ENCODE data around the gene CBLC. TPM values are rescaled to one million over a fixed set of nuclear protein-coding genes. Genes with fewer than 3 reads are reported as not detected.

CBLC gene
- total RNA-seq, 4 donors from 2014 or later: 64.3 to 87.0 (median 75.6) TPM

DNA sequence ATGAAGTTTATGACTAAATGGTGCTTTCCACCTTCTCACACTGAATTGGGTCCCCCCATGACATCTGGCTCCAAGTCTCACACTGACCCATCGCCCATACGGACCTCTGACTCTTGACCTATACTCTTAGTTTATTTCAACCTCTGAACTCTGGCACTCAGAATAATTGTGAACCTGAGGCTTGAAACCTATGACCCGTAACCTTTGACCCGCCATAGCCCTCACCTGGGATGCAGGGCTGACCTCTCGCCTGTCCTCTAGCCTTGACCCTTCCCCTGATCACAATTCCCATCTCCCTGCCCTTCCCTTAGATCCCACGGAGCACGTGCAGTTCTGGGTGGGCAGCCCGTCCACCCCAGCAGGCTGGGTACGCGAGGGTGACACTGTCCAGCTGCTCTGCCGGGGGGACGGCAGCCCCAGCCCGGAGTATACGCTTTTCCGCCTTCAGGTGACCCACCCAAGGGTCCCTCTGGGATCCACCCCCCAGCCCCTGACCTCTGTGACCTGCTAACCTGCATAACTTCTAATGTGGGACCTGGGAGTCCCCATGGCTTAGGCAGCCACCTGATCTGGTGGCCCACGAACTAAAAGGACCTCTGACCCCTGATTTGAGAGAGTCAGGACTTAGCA lies 36.3 kb downstream of the CBLC start:
- WGBS, 2 donors: 91 to 94% methylated on average over 16 of the region's 16 CpGs
- no peak for TF ChIP-seq POLR2A (IDR thresholded peaks at IDR 0.05)
- TF ChIP-seq, protein P1, sequence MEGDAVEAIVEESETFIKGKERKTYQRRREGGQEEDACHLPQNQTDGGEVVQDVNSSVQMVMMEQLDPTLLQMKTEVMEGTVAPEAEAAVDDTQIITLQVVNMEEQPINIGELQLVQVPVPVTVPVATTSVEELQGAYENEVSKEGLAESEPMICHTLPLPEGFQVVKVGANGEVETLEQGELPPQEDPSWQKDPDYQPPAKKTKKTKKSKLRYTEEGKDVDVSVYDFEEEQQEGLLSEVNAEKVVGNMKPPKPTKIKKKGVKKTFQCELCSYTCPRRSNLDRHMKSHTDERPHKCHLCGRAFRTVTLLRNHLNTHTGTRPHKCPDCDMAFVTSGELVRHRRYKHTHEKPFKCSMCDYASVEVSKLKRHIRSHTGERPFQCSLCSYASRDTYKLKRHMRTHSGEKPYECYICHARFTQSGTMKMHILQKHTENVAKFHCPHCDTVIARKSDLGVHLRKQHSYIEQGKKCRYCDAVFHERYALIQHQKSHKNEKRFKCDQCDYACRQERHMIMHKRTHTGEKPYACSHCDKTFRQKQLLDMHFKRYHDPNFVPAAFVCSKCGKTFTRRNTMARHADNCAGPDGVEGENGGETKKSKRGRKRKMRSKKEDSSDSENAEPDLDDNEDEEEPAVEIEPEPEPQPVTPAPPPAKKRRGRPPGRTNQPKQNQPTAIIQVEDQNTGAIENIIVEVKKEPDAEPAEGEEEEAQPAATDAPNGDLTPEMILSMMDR (IDR thresholded peaks at IDR 0.05): no peak

DNA sequence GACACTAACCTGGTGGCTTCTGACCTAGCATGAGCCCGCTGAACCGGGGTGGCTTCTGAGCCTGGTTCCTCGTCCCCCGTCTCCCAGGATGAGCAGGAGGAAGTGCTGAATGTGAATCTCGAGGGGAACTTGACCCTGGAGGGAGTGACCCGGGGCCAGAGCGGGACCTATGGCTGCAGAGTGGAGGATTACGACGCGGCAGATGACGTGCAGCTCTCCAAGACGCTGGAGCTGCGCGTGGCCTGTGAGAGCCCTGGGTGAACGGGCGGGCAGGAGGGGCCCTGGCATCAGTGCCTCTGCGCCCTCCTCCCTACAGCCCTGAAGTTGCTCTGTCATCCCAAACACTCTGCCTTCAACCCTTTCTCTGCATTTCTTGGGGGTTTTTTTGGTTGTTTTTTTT lies 36.8 kb downstream of the CBLC start:
- intact Hi-C loops (cut with DNase I; ENCODE audit: low total_unique reads): no loop called here
- WGBS, 2 donors: 82 to 95% methylated on average over 17 of the region's 17 CpGs
- no peak for TF ChIP-seq POLR2A (IDR thresholded peaks at IDR 0.05)
- TF ChIP-seq, protein P1 (IDR thresholded peaks at IDR 0.05): no peak
- no peak for DNase-seq (ENCODE audit: low spot score in 2 of 2)
- no peak overlapping the region for H3K4me3 ChIP-seq (ENCODE audit: low read depth, poor library complexity, severe bottlenecking)

More for the DNA sequence above, 36.3 kb downstream of the CBLC start:
- intact Hi-C loops (cut with DNase I; ENCODE audit: low total_unique reads): no loop called here
- no peak for DNase-seq (ENCODE audit: low spot score in 2 of 2)
- H3K4me3 ChIP-seq (ENCODE audit: low read depth, poor library complexity, severe bottlenecking): no peak overlapping the region

DNA sequence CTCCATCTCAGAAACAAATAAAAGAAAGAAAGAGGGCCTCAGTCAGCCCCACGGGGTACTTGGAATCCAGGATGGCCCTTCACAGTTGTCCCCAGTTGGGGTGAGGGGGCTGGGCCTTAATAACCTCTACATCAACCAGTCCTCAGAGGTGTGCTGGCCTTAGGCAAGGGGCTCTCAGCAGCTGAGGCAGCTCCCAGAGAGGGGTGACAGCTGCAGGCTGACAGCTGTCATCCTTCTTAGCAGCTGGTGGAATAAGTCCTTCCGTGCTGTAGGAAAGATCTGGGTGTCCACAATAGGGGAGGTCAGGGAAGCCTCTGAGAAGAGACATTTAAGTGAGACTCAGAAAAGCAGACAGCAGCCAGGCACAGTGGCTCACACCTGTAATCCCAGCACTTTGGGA lies 38.6 kb downstream of the CBLC start:
- no peak for TF ChIP-seq POLR2A (IDR thresholded peaks at IDR 0.05)
- TF ChIP-seq, protein P1 (IDR thresholded peaks at IDR 0.05): no peak
- no peak for DNase-seq (ENCODE audit: low spot score in 2 of 2)
- intact Hi-C loops (cut with DNase I; ENCODE audit: low total_unique reads): no loop called here
- H3K4me3 ChIP-seq (ENCODE audit: low read depth, poor library complexity, severe bottlenecking): no peak overlapping the region
- 87 to 88% methylated on average over 2 of the region's 2 CpGs for WGBS, 2 donors

DNA sequence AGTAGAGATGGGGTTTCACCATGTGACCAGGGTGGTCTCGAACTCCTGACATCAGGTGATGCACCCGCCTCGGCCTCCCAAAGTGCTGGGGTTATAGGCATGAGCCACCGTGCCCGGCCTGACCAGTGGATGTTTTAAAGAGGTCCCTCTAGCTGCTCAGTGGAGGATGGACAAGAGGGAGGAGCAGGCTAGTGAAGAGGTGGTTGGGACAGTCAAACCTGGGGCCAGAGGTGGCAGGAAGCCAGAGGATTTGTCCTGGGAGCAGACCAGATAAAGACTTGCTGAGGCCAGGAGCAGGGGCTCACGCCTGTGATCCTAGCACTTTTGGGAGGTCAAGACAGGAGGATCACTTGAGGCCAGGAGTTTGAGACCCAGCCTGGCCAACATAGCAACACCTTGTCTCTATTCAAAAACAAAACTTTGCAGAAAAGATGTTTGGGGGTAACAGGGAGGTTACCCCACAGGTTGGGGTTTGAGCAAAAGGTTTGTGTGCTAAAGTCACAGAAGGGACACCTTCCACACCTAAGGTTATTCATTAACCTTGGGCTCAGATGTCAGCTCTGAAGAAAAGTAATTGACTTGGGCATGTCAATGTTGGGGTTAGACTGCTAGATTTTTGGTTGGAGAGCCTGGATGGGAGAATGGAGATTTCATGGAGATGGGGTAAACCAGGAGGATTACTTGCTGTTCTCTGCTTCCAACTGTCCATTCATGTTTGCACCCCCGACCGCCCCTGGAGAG lies 40.2 kb downstream of the CBLC start:
- DNase-seq (ENCODE audit: low spot score in 2 of 2): no peak

DNA sequence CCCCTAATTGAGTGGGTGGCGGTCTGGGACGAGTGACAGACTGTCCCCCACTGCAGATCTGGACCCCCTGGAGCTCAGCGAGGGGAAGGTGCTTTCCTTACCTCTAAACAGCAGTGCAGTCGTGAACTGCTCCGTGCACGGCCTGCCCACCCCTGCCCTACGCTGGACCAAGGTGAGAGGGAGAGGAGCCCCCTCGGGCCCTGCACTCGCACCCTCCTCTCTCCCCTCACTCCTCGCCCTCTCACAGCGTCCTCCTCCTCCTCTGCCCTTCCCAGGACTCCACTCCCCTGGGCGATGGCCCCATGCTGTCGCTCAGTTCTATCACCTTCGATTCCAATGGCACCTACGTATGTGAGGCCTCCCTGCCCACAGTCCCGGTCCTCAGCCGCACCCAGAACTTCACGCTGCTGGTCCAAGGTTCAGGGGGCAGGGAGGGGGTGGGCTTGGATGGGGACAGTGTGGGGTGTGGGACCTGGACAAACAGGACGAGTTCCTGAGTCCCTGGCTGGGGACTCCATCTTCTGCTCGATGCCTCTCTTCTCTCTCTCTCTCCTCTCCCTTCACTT lies 40.9 kb downstream of the CBLC start:
- TF ChIP-seq, protein P1 (IDR thresholded peaks at IDR 0.05): no peak
- no peak for TF ChIP-seq POLR2A (IDR thresholded peaks at IDR 0.05)
- DNase-seq (ENCODE audit: low spot score in 2 of 2): no peak
- whole genome bisulfite sequencing, 2 donors: 85 to 87% methylated on average over 20 of the region's 20 CpGs
- intact Hi-C loops (cut with DNase I; ENCODE audit: low total_unique reads): no loop called here
- no peak overlapping the region for H3K4me3 ChIP-seq (ENCODE audit: low read depth, poor library complexity, severe bottlenecking)

More for the DNA sequence above, 40.2 kb downstream of the CBLC start:
- TF ChIP-seq, protein P1 (IDR thresholded peaks at IDR 0.05): no peak
- TF ChIP-seq POLR2A (IDR thresholded peaks at IDR 0.05): no peak
- WGBS, 2 donors: 87 to 90% methylated on average over 8 of the region's 8 CpGs
- intact Hi-C loops (cut with DNase I; ENCODE audit: low total_unique reads): no loop called here
- no peak overlapping the region for H3K4me3 ChIP-seq (ENCODE audit: low read depth, poor library complexity, severe bottlenecking)

Data from lower leg skin (tissue), 4 donors.